ENCODE measurements around the gene PGM1.

DNA sequence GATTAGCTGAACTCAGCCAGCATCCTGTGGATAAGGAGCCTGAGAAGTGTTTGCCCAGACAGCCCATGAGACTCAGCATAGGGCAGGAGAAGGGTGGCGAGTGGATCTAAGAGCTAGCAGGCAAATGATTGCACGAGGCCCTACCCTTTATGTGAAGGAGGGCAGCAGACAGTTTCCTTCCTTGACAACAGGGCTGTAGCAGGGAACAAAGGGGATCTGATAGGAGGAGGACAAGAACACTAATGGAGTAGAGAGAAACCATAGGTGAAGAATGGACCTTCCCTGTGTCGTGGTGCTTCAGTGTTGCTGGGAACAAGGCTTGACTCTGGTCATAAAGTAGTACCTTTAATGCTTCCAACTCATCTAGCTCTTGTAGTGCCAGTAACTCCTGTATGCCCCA lies 84.3 kb downstream of the PGM1 start:
- TF ChIP-seq, protein P1, sequence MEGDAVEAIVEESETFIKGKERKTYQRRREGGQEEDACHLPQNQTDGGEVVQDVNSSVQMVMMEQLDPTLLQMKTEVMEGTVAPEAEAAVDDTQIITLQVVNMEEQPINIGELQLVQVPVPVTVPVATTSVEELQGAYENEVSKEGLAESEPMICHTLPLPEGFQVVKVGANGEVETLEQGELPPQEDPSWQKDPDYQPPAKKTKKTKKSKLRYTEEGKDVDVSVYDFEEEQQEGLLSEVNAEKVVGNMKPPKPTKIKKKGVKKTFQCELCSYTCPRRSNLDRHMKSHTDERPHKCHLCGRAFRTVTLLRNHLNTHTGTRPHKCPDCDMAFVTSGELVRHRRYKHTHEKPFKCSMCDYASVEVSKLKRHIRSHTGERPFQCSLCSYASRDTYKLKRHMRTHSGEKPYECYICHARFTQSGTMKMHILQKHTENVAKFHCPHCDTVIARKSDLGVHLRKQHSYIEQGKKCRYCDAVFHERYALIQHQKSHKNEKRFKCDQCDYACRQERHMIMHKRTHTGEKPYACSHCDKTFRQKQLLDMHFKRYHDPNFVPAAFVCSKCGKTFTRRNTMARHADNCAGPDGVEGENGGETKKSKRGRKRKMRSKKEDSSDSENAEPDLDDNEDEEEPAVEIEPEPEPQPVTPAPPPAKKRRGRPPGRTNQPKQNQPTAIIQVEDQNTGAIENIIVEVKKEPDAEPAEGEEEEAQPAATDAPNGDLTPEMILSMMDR (IDR thresholded peaks at IDR 0.05; ENCODE audit: insufficient read depth, low read depth, low read length) = no peak
- no peak for TF ChIP-seq EZH2 (IDR thresholded peaks at IDR 0.05; ENCODE audit: insufficient read depth, low read length)
